ENCODE results near the gene EN1.
A peak's percentile ranks its signal among the peaks of the same experiment; 100 is the strongest.

Gene EN1

DNA sequence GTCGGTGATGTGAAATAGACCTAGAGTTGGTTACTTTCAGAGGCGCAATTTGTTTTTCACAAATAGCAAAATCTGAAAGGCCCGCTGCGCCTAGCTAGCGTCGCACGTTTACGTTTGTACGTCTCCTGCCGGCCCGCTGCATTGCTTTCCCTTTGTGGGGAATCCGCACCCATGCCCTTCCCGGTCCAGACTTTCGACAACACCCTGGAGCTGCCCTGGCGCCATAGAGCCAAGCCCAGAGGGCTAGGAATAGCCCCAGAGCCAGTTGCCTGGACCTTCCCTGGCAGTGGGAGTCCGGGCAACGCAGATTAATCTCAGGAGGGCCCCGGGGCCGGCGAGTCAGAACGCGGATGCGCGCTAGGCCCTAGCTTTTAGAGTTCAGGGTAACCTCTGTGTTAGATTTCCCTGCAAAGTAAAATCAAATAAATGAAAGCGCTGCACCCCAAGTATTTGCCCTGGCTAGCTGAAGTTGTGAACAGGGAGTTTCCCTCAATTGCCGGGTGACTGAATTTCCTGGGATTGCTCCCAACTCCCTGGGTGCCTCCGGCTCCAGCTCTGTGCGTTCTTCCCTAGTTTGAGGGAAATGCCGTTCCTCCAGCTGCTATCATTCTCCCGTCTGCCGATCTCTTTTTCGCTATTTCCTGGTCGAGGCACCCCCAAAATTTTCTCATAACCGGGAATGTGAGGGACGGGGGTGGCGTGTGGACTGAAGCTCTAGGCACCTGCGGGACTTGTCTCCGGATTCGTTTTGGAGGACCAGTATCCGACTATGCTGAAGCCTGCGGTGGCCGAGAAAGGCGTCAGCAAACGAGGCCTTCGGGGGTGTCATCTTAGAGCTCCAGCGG lies 1.2 kb upstream of the EN1 start:
- 0 out of 3 replicates have a peak, but pooled peaks have one; percentile 26 for ATAC-seq (ENCODE audit: low read depth)
- Histone ChIP-seq H3K27me3 (ENCODE audit: insufficient read depth, poor library complexity, severe bottlenecking) (peaks cover 95% of the 10 kb centered on the region), H3K4me3 (ENCODE audit: severe bottlenecking) (no peak overlapping the region)

DNA sequence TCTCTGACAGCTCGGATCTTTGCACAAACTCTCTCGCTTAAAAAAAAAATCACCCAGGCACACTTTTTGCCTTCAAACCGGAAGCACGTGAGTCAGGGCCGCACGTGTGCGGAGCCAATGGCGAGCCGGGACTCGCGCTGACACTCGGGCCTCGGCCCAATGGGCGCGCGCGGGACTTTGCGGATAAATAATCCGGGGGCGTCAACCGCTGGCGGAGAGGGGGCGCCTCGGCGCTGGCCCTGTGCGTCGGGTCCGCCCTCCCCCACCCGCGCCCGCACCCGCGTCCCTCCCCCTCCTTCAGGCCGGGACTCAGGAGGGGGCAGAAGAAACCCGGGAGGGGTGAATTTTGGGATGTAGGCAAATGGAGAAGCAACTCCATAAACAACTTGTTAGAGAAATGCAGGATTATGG lies 319 bp upstream of the EN1 start:
- no peak overlapping the region for H3K27ac ChIP-seq (ENCODE audit: poor library complexity, severe bottlenecking)
- H3K36me3 ChIP-seq (ENCODE audit: low read depth): no peaks in the 10 kb centered on the region
- ATAC-seq (ENCODE audit: low read depth): no peak
- no peak overlapping the region for H3K4me3 ChIP-seq (ENCODE audit: severe bottlenecking)
- TF ChIP-seq, protein P1, sequence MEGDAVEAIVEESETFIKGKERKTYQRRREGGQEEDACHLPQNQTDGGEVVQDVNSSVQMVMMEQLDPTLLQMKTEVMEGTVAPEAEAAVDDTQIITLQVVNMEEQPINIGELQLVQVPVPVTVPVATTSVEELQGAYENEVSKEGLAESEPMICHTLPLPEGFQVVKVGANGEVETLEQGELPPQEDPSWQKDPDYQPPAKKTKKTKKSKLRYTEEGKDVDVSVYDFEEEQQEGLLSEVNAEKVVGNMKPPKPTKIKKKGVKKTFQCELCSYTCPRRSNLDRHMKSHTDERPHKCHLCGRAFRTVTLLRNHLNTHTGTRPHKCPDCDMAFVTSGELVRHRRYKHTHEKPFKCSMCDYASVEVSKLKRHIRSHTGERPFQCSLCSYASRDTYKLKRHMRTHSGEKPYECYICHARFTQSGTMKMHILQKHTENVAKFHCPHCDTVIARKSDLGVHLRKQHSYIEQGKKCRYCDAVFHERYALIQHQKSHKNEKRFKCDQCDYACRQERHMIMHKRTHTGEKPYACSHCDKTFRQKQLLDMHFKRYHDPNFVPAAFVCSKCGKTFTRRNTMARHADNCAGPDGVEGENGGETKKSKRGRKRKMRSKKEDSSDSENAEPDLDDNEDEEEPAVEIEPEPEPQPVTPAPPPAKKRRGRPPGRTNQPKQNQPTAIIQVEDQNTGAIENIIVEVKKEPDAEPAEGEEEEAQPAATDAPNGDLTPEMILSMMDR (IDR thresholded peaks at IDR 0.05; ENCODE audit: poor library complexity, severe bottlenecking): no peak
- DNase-seq (ENCODE audit: low spot score): no peak
- no peaks in the 10 kb centered on the region for H3K9me3 ChIP-seq (ENCODE audit: severe bottlenecking)
- H3K4me1 ChIP-seq (ENCODE audit: insufficient read depth, poor library complexity, severe bottlenecking): no peaks in the 10 kb centered on the region
- H3K27me3 ChIP-seq (ENCODE audit: insufficient read depth, poor library complexity, severe bottlenecking): peaks cover 95% of the 10 kb centered on the region

More for the DNA sequence above, 1.2 kb upstream of the EN1 start:
- no peak for DNase-seq (ENCODE audit: low spot score)
- Histone ChIP-seq H3K36me3 (ENCODE audit: low read depth) (no peaks in the 10 kb centered on the region), H3K27ac (ENCODE audit: poor library complexity, severe bottlenecking) (no peak overlapping the region), H3K9me3 (ENCODE audit: severe bottlenecking) (no peaks in the 10 kb centered on the region), H3K4me1 (ENCODE audit: insufficient read depth, poor library complexity, severe bottlenecking) (no peaks in the 10 kb centered on the region)
- TF ChIP-seq, protein P1 (IDR thresholded peaks at IDR 0.05; ENCODE audit: poor library complexity, severe bottlenecking): no peak

DNA sequence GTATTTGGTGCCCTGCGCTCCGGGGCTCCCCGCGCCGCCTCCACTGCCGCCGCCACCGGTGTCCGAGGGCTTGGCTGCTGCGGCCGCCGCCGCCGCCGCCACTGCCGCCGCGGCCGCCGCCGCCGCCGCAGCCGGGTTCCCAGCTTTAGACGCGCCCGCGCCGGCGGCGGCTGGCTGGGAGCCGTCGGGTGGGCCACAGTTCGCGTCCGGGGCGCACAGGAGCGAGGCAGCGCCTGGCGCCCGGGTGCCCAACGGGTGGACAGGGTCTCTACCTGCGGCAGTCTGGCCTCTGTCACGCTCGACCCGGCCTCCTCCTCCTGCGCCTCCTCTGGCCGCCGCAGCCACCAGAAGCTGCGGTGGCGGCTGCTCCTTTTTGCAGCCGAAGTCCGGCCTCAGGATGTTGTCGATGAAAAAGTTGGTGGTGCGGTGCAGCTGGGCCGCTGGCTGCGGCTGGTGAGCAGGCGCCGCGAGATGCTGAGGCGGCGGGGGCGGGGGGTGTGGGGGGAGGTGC lies 951 bp downstream of the EN1 start:
- H3K4me3 ChIP-seq (ENCODE audit: severe bottlenecking): no peak overlapping the region
- no peaks in the 10 kb centered on the region for H3K9me3 ChIP-seq (ENCODE audit: severe bottlenecking)
- no peak for ATAC-seq (ENCODE audit: low read depth)
- H3K27me3 ChIP-seq (ENCODE audit: insufficient read depth, poor library complexity, severe bottlenecking): peaks cover 95% of the 10 kb centered on the region
- H3K4me1 ChIP-seq (ENCODE audit: insufficient read depth, poor library complexity, severe bottlenecking): no peaks in the 10 kb centered on the region
- TF ChIP-seq, protein P1 (IDR thresholded peaks at IDR 0.05; ENCODE audit: poor library complexity, severe bottlenecking): no peak
- no peak overlapping the region for H3K27ac ChIP-seq (ENCODE audit: poor library complexity, severe bottlenecking)
- H3K36me3 ChIP-seq (ENCODE audit: low read depth): no peaks in the 10 kb centered on the region
- no peak for DNase-seq (ENCODE audit: low spot score)

DNA sequence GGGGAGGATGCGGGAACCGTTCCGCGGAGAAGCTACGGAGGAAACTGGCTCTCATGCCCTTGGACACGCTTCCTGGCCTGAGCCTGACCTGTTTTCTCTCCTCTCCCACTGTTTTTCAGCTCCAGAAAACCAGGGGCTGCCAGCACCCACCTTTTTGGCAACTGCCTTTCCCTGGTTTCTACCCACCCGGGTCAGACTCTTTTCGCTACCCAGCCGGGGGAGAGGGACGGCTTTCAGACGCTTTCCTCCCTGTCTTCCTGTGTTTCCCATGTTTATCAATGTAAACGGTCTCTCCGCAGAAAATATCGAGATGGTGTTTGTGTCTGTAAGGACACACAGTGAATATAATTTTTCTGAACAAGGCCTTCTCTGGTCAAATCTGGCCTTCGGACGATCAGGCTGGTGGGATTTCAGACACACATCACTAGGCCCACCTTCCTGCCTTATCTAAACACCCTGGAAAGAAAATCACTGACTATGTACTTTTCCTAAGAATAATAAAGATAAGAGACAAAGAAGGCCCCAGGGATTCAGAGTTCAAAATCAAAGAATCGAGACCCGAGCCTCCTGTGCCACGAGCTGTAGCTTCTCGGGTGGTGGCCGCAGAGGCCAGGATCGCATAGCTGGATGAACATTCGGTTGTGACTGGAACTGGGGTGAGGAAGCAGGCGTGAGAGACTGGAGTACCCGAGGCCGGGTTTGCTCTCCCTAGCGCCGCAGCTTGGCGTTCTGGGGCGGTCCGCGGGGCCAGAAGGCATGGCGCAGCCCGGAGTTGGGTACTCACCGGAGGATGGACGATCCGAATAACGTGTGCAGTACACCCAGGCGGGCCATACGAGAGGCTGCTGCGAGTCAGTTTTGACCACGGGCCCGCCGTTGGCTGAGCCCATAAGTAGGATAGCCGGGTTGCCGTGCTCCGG lies 1.7 kb downstream of the EN1 start:
- TF ChIP-seq, protein P1 (IDR thresholded peaks at IDR 0.05; ENCODE audit: poor library complexity, severe bottlenecking): no peak
- Histone ChIP-seq H3K36me3 (ENCODE audit: low read depth) (no peaks in the 10 kb centered on the region), H3K4me1 (ENCODE audit: insufficient read depth, poor library complexity, severe bottlenecking) (no peaks in the 10 kb centered on the region), H3K27me3 (ENCODE audit: insufficient read depth, poor library complexity, severe bottlenecking) (peaks cover 95% of the 10 kb centered on the region), H3K4me3 (ENCODE audit: severe bottlenecking) (no peak overlapping the region), H3K9me3 (ENCODE audit: severe bottlenecking) (no peaks in the 10 kb centered on the region), H3K27ac (ENCODE audit: poor library complexity, severe bottlenecking) (no peak overlapping the region)
- no peak for DNase-seq (ENCODE audit: low spot score)
- no peak for ATAC-seq (ENCODE audit: low read depth)

Measured in RWPE2 (cell line).